ENCODE data around the gene AHDC1. TPM values are rescaled to one million over a fixed set of nuclear protein-coding genes. Genes with fewer than 3 reads are reported as not detected.

Gene AHDC1
- total RNA-seq, 1 donor from 2014 or later, result 37.3 TPM

GRCh38 chr1:27568300-27569087 lies 35.5 kb downstream of the AHDC1 start:
- intact Hi-C loops (cut with micrococcal nuclease), result loop anchor here (1.0 to 2.0 kb wide), 10 partner anchors 12 to 520 kb away; partner anchors contain the start of genes AHDC1, EYA3, GPR3 and STX12

GRCh38 chr1:27567971-27568299 lies 36.0 kb downstream of the AHDC1 start:
- intact Hi-C loops (cut with micrococcal nuclease), result loop anchor here (1.0 to 2.0 kb wide), 10 partner anchors 12 to 520 kb away; partner anchors contain the start of genes AHDC1, EYA3, GPR3 and STX12

DNA sequence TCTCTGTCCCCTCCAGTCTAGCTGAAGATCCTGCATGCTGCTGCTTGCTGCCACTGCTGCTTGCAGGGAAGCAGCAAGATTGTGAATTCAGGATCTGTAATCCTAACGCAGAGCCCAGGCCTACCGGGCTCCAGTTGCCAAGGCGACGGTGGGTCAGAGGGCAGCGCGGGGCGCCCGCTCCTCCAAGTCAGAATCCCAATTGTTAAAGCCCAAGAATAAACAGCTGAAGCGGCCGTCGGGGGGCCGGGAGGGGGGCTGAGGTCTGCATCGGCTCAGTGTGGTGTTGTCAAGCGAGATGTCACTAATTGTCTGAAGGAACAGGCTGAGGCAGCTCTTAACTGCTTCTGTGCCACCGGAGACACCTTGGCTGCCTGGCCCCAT lies 36.8 kb downstream of the AHDC1 start:
- intact Hi-C loops (cut with micrococcal nuclease), result no loop called here

DNA sequence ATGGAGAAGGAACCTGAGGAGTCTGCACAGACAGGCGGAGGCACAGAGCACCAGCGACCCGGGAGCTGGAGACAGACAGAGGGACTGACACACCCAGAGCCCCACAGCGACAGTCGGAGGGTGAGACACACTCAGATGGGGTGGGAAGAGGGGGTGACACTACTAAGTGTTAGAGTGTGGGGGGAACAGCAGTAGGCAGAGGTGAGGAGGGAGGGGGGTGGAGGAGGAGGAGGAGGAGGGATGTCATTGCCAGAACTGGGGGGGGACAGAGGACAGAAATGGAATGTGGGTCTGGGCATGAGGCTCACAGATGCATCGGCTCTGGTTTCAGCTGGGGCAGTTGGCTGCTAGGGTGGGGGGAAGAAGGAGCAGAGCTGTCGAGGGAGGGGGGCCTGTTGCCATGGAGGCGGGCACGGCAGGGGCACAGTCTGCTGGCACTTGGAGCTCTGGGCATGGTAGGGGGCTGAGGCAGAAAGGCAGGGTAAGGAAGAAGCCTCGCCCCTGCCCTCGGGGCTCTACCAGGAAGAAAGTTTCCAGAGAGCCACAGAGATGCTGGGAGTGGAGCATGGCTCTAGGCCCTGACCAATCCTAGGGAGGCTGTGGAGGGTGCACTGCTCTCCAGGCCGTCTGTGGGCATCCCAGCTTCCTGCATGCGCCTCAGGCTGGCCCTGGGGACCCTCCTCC lies 37.3 kb downstream of the AHDC1 start:
- intact Hi-C loops (cut with micrococcal nuclease), result no loop called here

GRCh38 chr1:27564710-27565649 lies 39.0 kb downstream of the AHDC1 start:
- intact Hi-C loops (cut with micrococcal nuclease), result no loop called here

- intact Hi-C loops (cut with micrococcal nuclease), result no loop called here
Measured at GRCh38 chr1:27563591-27564471, 40.1 kb downstream of the AHDC1 start.

DNA sequence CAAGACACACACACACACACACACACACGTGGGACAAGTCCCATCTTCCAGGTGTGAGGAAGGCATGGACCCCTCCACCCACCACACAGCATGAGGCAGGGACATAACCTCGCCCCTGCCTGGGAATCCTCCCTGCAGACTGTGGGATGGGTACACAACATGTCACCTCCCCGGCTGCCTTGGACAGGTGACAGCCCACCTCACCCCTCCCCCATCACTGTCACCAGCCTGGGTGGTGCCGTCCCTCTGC lies 40.7 kb downstream of the AHDC1 start:
- intact Hi-C loops (cut with micrococcal nuclease), result no loop called here

DNA sequence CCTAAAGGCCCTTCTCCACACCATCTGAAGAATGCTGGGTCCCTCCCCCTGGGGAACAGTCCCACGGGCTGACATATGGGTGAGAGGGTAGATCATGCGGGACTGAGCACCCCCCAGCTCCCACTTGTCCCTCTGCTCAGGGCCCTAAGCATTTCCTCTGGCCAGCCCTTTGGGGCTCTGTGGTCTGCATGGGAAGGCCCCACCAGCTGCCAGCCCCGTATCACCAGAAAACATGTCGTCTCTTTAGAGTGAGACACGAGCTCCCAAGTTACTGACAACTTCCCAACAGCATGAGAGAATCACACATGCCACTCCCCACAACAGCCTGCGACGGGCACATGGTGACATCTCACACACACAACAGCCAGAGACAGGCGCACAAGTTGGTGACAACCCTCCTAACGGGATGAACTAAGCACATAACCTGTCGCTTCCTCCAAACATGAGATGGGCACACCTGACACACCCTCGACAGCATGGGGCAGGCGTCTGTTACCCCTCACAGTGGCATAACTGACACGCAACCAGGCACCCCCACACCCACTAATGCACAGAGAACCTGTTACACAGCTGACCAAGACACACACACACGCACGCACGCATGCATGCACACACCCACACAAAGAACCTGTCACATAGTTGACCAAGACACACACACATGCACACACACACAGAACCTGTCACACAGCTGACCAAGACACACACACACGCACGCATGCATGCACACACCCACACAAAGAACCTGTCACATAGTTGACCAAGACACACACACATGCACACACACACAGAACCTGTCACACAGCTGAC lies 41.2 kb downstream of the AHDC1 start:
- intact Hi-C loops (cut with micrococcal nuclease), result no loop called here

DNA sequence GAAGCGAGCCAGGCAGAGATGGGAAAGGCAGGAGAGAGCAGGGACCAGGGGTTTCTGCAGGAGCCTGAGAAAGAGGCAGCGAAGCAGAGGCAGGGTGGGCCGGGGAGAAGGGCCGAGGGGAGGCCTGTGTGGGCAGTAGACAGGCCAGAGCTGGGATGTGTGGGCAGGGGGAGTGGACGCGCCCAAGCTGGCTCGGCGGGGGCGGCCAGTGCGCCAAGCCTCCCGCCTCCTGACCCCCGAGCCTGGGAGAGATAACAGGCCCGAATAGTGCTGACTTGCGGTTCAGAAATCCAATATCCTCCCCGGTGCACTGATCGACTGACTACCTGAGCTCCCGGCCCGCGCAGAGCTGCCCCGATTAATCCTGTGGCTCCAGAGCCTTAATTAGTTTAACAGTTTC lies 41.9 kb downstream of the AHDC1 start:
- intact Hi-C loops (cut with micrococcal nuclease), result no loop called here

GRCh38 chr1:27561124-27561899 lies 42.6 kb downstream of the AHDC1 start:
- intact Hi-C loops (cut with micrococcal nuclease), result no loop called here

- intact Hi-C loops (cut with micrococcal nuclease), result no loop called here
Measured at GRCh38 chr1:27560268-27561123, 43.4 kb downstream of the AHDC1 start.

- intact Hi-C loops (cut with micrococcal nuclease), result no loop called here
Measured at GRCh38 chr1:27559466-27560030, 44.4 kb downstream of the AHDC1 start.

DNA sequence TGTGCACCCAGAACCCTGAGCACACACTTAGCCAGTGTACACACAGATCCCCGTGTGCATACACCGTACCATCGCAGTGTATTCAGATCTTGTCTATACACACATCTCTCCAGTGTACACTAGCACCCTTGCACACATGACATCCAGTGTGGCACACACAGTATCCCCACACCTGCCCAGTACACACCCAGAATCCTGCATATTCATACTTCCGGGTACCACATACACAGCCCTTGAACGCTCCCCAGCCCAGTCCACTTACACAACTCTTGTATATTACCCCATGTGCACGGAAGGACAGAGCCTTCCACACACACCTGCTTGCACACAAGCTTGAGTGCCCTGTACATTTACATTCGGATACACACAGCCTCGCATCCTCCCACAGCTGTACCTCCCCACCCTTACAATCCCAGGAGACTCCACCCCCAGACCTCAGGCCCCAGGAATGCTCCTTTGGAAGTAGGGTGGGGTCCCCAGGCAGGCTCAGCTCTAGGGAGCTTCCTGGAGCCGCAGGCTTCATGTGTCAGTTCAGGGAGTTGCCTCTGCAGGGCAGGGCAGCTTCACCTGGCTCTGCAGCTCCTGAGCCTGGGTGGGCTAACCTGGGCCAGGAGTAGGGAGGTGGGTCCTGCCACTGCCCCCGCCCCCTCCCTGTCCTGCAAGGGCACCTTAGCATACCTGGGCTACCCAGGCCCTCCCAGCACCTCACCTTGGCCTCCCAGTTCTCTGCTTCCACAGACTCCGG lies 46.2 kb downstream of the AHDC1 start:
- intact Hi-C loops (cut with micrococcal nuclease), result no loop called here

DNA sequence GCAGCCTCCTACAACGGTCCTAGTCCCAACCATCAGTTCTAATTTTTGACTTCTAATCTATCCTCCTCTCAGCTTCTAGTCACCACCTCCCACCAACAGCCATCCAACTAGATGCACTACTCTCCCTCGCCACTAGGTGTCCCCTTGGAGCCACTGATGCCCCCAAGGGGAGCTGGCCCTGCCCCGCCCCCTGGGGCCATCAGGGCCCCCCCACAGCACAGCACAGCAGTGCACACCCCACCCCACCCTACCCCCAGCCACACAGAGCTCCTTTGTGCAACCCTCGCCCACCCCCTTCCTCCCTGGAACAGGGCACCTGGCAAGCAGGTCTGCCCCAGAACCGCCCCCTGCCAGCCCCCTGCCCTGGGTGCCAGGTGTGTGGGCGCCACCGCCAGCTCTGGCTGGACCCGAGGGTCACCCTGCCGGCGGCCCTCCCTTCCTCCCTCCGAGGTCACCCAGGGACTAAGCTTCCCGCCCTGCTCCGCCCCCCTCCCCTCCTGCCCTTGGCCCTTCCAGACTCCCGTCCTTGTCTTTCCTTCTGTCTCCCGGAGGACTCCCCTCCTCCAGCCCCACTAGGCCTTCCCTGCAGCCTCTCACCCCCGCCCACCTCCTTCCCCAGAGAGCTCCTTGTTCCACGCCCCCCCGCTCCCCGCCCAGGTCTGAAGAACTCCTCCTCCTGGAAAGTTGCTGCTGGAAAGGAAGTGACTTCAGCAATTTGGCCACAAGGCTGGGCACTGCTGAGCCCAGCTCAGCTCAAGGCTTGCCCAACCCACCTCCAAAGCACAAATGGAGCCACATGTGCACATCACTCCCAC lies 47.0 kb downstream of the AHDC1 start:
- intact Hi-C loops (cut with micrococcal nuclease), result loop anchor here (1.0 kb wide), 6 partner anchors 11 to 141 kb away; partner anchors contain the start of gene WASF2

DNA sequence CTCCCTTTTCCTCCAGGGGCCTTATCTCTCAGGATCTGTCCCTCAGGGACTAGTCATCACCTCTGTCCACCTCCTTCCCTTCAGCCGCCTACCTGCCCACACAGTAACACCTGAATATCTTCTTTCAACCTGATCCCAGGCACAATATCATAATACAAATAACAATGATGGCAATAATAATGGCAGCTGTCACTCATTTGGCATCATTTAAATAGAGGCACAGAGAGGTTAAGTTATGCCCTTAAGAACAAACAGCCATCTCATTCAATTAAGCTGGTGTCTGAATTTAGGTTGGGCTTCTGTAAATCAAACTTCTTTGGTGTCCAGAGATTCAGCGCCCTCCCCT lies 47.5 kb downstream of the AHDC1 start:
- intact Hi-C loops (cut with micrococcal nuclease), result loop anchor here (1.0 kb wide), 6 partner anchors 12 to 140 kb away; partner anchors contain the start of gene WASF2

DNA sequence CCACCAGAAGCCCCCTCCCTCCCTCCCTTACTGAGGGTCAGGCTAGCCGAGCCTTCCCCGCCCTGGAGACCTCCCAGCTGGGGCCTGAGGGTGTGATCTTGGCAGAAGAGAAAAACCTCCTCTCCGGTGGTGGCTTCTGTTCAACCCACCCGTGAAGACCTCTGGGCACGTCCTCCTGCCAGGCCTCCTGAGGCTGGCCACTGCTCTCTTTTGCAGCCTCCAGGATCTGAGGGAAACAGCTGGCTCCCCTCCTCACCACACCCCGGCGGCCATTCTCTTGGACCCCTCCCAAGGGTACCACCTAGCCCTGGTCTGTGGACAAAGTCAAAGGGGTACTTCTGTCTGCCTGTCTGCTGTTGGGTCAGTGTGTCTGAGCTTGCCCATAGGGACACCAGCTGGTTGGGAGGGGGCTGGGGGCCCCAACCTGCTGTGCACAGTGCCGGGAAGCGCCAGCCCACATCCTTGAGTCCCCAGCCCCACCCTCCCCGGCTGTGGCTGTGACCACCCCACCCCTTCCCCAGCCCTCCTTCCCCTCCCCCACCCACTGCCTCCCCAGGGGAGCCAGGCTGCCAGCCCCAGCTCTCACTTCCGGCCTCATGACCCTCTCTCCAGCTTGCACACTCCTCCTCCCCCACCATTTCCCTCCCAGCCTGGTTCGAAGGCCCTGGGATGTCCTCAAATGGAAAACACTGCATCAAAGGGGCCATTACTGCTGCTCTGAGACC lies 48.1 kb downstream of the AHDC1 start:
- intact Hi-C loops (cut with micrococcal nuclease), result loop anchor here (1.0 kb wide), 6 partner anchors 12 to 140 kb away; partner anchors contain the start of gene WASF2
